Stimulated activated CD8-positive, alpha-beta memory T cell treated with anti-CD3 and anti-CD28 coated beads, Interleukin-4, amount 100 ng/mL, for 48 hours (primary cell): ENCODE results near the gene MIS12.

Source experiments
- DNase-seq: peaks from one replicate; pipeline ENCODE4 v3.0.0-alpha.2; 2020

The MIS12 gene, protein sequence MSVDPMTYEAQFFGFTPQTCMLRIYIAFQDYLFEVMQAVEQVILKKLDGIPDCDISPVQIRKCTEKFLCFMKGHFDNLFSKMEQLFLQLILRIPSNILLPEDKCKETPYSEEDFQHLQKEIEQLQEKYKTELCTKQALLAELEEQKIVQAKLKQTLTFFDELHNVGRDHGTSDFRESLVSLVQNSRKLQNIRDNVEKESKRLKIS

DNA sequence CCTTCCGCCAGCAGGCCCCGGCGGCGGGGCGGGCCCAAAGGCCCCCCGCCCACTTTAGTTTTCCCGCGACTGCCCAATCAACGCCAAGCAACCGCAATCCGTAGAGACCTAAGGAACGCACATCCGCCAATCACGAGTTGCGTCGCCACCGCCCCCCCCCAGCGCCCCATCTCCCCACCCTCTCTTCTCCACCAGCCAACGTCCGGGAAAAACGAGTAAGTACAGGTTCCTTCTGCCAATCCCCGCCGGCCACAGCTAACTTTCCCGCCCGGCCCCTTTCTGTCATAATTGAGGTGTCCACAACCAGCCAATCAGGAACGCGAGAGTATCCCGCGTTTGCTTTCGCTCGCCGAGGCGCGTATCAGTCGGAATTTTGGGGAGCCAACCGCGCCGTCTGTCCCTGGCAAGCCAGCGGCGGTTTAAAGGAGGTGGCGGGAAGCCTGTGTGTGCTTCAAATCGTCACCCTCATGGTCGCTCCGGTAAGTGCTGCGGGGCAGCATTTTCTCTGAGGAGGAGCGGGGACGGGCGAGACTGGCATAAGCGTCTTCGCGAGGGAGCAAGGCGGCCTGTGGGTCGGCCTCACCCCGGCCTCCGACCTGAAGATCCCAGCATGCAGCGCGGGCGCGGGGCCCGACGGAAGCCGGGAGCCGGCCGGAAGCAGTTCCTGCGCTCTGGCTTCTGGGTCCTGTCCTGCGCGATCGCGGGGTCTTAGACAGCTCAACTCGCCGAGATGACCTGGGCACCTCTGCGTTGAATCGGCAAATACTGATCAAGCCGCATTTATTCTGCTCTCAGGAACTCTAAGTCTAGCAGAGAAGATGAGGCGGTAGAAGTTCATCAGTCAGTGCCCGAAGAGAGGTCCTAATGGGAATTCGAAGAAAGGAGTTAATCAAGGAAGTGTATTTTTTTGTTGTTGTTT lies at the start of gene MIS12:
TSS of gene MIS12 (plus strand) at position 361 of the 919 bp plus-strand sequence. CDS start 2,297 bp downstream, outside the sequence.
- peak; percentile 97 for DNase-seq

GRCh38 chr17:5437721-5438317 lies 48.5 kb upstream of the MIS12 start:
- DNase-seq, result no peak

GRCh38 chr17:5438716-5439445 lies 47.5 kb upstream of the MIS12 start, which contains the start of gene C1QBP:
TSS of gene C1QBP (minus strand) at chr17:5439155. CDS start at chr17:5439073, 82 bp downstream.
- DNase-seq, result peak; percentile 95

- no peak for DNase-seq
These were observed 47.0 kb upstream of the MIS12 start for GRCh38 chr17:5439446-5439764.

DNA sequence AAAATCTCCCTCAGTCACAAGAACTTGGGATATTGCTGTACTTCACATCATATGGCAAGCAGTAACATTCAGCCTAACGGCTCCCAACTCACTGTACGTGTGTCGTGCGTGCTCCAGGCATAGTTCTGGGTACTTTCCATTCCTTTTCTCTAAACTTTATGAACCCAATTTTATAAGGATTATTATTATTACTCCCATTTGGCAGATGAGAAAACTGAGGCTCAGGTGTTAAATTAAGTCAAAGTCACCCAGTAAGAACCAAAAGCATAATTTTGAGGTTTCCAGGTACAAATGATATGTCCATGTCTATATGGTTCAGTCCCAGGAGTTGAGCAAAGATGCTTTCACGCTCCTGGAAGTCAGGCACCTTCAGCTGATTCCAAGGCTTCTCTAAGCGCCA lies 42.6 kb upstream of the MIS12 start:
- no peak for DNase-seq

DNA sequence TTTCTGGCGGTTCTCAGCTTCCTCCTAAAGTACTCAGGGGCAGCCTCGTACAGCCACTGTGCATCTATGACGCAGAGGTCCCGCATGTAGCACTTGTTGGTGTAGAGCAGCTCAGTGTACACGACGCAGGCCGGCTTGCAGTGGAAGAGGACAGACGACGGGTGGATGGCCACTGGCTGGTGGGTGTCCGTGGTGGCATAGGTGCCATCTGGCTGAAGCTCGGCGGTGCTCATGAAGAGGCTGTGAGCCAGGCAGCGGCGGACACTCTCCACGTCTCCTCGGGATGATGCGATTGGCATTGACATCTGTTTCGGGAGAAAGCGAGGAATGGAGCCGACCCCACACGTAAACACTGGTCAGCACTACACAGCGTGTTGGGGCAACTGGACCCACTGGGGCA lies 42.2 kb upstream of the MIS12 start:
- no peak for DNase-seq

- DNase-seq, result no peak
These were observed 39.6 kb upstream of the MIS12 start for GRCh38 chr17:5446786-5447185.

GRCh38 chr17:5464717-5465507 lies 21.5 kb upstream of the MIS12 start:
- DNase-seq, result no peak

DNA sequence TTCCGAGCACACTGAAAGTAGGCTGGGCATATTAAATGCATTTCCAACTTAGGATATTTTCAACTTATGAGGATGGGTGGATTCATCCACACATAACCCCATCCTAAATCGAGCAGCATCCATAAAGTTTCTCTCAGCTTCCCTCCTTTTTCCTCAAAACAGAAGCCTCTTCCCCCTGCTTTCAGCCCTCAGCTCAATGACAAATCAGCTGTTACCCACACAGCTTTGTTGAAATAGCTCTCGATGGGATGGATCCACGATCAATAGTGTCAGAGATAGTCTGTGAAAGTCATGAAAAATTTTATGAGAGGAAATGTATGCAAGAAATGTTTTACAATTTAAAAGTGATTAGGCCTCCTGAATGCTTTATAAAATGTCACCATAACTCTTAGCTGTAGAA lies 20.1 kb upstream of the MIS12 start:
- DNase-seq, result no peak

GRCh38 chr17:5467416-5467815 lies 18.9 kb upstream of the MIS12 start:
- no peak for DNase-seq

GRCh38 chr17:5468075-5468473 lies 18.3 kb upstream of the MIS12 start:
- DNase-seq, result peak; percentile 37

DNA sequence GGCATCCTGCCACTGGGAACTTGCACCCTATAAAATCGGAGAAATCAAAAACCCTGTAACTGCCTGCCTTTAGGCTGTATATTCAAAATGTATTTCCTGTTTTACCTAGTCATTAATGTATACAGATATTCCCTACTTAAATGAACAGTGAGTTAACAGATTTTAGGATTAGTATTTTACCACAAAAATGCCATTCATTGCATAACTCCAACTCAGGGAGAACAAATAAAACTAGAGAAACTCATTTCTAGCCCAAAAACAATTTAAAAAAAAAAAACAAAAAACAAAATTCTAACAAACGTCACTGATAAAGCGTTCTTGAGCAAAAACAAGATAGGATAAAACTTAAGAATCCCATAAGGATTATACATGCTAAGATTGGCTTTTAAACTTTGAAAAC lies 13.9 kb upstream of the MIS12 start:
- DNase-seq, result no peak

- DNase-seq, result no peak
These were observed 12.5 kb upstream of the MIS12 start for GRCh38 chr17:5473906-5474305.

- no peak for DNase-seq
These were observed 7.4 kb upstream of the MIS12 start for GRCh38 chr17:5478992-5479391.

- no peak for DNase-seq
These were observed 5.4 kb upstream of the MIS12 start for GRCh38 chr17:5480962-5481361.

- no peak for DNase-seq
These were observed 4.9 kb upstream of the MIS12 start for GRCh38 chr17:5481451-5481850.

DNA sequence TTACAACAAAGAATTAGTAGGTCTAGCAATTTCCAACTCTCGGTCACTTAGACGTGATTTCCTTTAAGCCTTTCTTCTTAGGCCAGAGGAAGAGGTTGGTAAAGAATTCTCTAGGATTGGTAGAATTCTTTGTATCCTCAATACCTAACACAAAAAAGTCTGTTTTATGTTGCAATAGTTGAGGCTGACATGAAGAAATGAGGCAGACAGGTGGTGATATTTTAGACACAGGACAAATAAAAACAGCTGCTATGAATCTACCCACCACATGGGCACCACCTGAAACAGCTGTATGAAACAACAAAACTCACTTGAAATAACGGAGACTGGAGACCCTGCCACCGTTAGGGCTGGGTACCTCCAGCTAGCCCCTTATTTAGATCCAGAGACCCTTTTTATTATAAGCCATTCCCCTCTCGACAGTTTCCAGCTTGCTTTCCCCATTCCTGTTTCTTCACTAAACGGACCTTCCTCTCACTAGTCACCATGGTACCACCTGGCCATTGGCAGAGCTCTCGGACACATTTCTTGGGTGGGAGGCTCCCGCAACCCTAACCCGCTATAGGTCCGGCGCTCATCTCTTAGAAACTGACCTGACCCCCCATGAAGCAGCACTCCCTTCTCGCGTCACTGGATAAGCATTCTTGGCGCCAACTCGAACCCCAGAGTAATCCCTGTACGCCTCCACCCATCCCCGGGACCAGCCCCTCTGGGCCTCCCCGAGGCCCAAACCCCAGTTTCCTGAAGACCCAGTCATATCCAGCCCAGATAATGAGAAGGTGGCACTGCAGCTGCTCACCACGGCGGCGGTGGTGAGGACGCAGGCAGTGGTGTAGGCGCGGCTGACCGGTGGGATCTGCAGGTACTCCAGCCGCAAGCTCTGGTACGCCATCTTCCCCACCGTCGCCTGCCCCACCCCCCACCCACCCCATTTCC lies 828 bp upstream of the MIS12 start, which contains the start of gene DERL2:
TSS of gene DERL2 (minus strand) at position 909 of the 936 bp plus-strand sequence. CDS start at position 892, 17 bp downstream.
- no peak for DNase-seq

DNA sequence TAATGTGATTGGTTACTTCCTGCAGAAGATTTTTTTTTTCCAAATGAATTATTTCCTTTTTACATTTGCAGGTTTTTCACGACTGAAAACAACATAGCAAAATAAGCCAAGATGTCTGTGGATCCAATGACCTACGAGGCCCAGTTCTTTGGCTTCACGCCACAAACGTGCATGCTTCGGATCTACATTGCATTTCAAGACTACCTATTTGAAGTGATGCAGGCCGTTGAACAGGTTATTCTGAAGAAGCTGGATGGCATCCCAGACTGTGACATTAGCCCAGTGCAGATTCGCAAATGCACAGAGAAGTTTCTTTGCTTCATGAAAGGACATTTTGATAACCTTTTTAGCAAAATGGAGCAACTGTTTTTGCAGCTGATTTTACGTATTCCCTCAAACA lies 2.4 kb downstream of the MIS12 start:
- DNase-seq, result no peak

DNA sequence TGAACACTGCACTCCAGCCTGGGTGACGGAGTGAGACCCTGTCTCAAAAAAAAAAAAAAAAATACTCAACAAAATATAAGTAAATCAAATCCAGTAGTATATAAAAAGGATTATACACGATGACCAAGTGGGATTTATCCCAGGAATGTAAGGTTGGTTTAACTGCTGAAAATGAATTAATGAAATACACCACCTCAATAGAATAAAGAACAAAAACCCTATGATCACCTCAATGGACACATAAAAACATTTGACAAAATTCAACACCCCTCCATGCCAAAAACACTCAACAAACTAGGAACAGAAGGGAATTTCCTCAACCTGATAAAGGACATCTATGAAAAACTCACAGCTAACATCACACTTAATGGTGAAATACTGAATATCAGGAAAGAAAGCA lies 6.6 kb downstream of the MIS12 start:
- no peak for DNase-seq

- DNase-seq, result no peak
These were observed 13.3 kb downstream of the MIS12 start for GRCh38 chr17:5499476-5500231.
